Gastrocnemius medialis (tissue), 4 donors: Measurements from ENCODE around the gene ASF1B. TPM values are rescaled to one million over a fixed set of nuclear protein-coding genes. Genes with fewer than 3 reads are reported as not detected.
A peak's percentile ranks its signal among the peaks of the same experiment; 100 is the strongest.

ENCODE experiments used
- ATAC-seq, 2 donors: fragments of 150-250 bp; one replicate each; pipeline ENCODE4 v1.9.1; 2016
- DNase-seq, 2 donors: peaks; one replicate each; pipeline ENCODE4 v3.0.0-alpha.2; 2019
- H3K27ac ChIP-seq, 4 donors: fragments of 200-600 bp; sonication (generic); 1 replicate in 1 of 4; 2 replicates in 3 of 4; pipeline ENCODE4 v1.5.1; 2016 to 2018; ENCODE audit warnings: mild to moderate bottlenecking in 2 of 4, moderate library complexity in 1 of 4
- H3K27me3 ChIP-seq, 3 donors: fragments of 200-600 bp; sonication (generic) in 2 of 3; 1 replicate in 1 of 3; 2 replicates in 2 of 3; pipeline versions ENCODE4 v1.5.1 to v1.6.0; 2016 to 2019; ENCODE audit warnings: mild to moderate bottlenecking in 1 of 3, moderate library complexity in 1 of 3
- H3K36me3 ChIP-seq, 2 donors: fragments of 200-600 bp; sonication (generic) in 1 of 2; one replicate each; pipeline ENCODE4 v1.5.1; 2017 to 2018
- H3K4me1 ChIP-seq, 2 donors: fragments of 200-600 bp; sonication (generic) in 1 of 2; one replicate each; pipeline ENCODE4 v1.5.1; 2016 to 2017; ENCODE audit warnings: mild to moderate bottlenecking in 2 of 2
- H3K4me3 ChIP-seq, 4 donors: fragments of 200-600 bp; sonication (generic) in 3 of 4; 1 replicate in 1 of 4; 2 replicates in 3 of 4; pipeline ENCODE4 v1.5.1; 2016 to 2019; ENCODE audit warnings: mild to moderate bottlenecking in 2 of 4
- H3K9me3 ChIP-seq, 3 donors: fragments of 200-600 bp; sonication (generic) in 2 of 3; 1 replicate in 1 of 3; 2 replicates in 2 of 3; pipeline ENCODE4 v1.5.1; 2016 to 2019
- POLR2A ChIP-seq, 2 donors: fragments of 450-650 bp; IDR thresholded peaks; one replicate each; pipeline ENCODE4 v1.6.1; 2017; ENCODE audit warnings: antibody characterized with exemption in 2 of 2, mild to moderate bottlenecking in 2 of 2, moderate library complexity in 2 of 2
- in situ Hi-C, 4 donors: fragments of 200-750 bp; cut with MboI; loops; one replicate each; pipeline versions ENCODE4 v1.15.0 to v1.8.0; 2017; ENCODE audit warnings: low sequenced_read_pairs in 4 of 4
- intact Hi-C: fragments of 100-400 bp; cut with DNase I; formaldehyde crosslinking; loops from one replicate; pipeline ENCODE4 v1.15.1; 2023; ENCODE audit warnings: low total_unique reads
- total RNA-seq, 4 donors: library from RNA; depleted of rRNA; stranded (reverse); fragments of >200 nt; gene quantifications; one replicate each; pipeline versions ENCODE4 v1.1.0 to v1.2.3, GENCODE V29; 2016
- TF ChIP-seq, protein P1 (sequence below), 5 experiments: fragments of 450-650 bp in 3 of 5; fragments of 200-600 bp in 2 of 5; sonication (generic) in 2 of 5; IDR thresholded peaks in 4 of 5; conservative IDR thresholded peaks in 1 of 5; 1 replicate in 4 of 5; 2 replicates in 1 of 5; pipeline ENCODE4 v1.5.1; 2016 to 2019; ENCODE audit warnings: antibody characterized with exemption in 5 of 5, mild to moderate bottlenecking in 3 of 5, moderate library complexity in 3 of 5

Gene ASF1B
- total RNA-seq, 4 donors from 2014 or later = 1.2 to 4.1 (median 1.5) TPM; not detected in 1

DNA sequence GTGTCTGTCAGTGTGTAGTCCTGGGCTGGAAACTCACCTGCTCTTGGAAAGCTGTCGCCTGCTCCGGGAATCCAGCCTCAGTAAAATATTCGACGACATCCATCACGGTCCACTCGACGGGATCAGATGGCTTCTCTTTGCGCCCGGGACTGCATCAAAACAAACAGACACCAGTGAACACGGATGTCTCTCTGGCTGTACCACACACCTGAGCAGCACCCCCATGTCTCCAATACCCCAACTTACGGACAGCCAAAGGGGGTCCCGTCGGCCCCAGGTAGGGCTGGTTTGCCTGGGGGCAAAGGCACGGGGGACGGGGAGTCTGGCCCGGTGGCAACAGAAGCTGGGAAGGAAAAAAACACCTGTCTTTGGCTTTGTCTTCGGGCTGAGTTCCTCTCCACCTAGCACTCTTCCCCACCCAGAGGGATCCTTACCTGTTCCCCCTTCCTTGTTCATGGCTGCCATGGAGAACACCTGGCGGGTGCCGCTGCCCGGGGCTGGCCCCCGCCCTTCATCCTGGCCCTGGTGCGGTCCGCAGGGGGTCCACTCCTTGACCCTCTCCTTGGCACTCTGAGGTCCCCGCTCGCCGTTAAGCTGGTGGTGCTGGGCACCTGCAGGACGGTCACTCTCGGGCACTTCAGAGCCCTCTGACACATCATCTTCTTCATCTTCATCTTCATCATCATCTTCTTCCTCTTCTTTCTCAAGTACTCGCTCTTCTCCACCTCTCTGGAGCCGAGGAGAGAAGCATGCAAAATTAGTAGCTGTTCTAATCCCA lies 47.6 kb downstream of the ASF1B start:
- no peak for TF ChIP-seq POLR2A (IDR thresholded peaks at IDR 0.05)
- TF ChIP-seq, protein P1, sequence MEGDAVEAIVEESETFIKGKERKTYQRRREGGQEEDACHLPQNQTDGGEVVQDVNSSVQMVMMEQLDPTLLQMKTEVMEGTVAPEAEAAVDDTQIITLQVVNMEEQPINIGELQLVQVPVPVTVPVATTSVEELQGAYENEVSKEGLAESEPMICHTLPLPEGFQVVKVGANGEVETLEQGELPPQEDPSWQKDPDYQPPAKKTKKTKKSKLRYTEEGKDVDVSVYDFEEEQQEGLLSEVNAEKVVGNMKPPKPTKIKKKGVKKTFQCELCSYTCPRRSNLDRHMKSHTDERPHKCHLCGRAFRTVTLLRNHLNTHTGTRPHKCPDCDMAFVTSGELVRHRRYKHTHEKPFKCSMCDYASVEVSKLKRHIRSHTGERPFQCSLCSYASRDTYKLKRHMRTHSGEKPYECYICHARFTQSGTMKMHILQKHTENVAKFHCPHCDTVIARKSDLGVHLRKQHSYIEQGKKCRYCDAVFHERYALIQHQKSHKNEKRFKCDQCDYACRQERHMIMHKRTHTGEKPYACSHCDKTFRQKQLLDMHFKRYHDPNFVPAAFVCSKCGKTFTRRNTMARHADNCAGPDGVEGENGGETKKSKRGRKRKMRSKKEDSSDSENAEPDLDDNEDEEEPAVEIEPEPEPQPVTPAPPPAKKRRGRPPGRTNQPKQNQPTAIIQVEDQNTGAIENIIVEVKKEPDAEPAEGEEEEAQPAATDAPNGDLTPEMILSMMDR (IDR thresholded peaks at IDR 0.05 in 4 of 5, conservative IDR thresholded peaks at IDR 0.05 in 1 of 5) = no peak
- Histone ChIP-seq H3K4me1 (peaks cover 0 to 5% of the 10 kb centered on the region in 2 donors), H3K36me3 (peaks cover 0 to 13% of the 10 kb centered on the region in 2 donors), H3K9me3 (peaks cover 0 to 9% (median 7%) of the 10 kb centered on the region in 3 donors), H3K27ac (peak overlapping the region; percentile 70 to 92 (median 87)), H3K27me3 (no peaks in the 10 kb centered on the region), H3K4me3 (peak overlapping the region; percentile 25 to 76 (median 52))
- ATAC-seq = no peak
- in situ Hi-C loops = loop anchor here in 1 of 4 donors (10.0 kb wide), 1 partner anchor 304 kb away; no protein-coding TSS in a partner anchor
- intact Hi-C loops = no loop called here
- no peak for DNase-seq

DNA sequence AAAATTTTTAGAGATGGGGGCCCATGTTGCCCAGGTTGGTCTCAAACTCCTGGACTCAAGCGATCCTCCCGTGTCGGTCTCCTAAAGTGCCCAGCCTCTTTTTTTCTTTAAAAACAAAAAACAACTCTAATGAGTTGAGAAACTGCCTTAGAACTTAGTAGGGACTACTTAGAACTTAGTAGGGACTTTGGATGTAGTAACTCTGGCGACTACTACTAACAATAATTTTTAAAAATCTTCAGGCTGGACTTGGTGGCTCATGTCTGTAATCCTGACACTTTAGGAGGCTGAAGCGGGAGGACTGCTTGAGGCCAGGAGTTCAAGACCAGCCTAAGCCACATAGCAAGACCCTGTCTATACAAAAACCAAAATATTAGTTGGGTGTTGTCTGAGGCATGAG lies 50.3 kb downstream of the ASF1B start:
- no peak for ATAC-seq
- no peak for DNase-seq
- in situ Hi-C loops = loop anchor here in 1 of 4 donors (10.0 kb wide), 1 partner anchor 301 kb away; no protein-coding TSS in a partner anchor
- Histone ChIP-seq H3K36me3 (peaks cover 0 to 13% of the 10 kb centered on the region in 2 donors), H3K4me3 (no peak overlapping the region), H3K27me3 (no peaks in the 10 kb centered on the region), H3K4me1 (peaks cover 12 to 14% of the 10 kb centered on the region in 2 donors), H3K9me3 (no peaks in the 10 kb centered on the region), H3K27ac (no peak overlapping the region)
- intact Hi-C loops = no loop called here
- no peak for TF ChIP-seq POLR2A (IDR thresholded peaks at IDR 0.05)
- TF ChIP-seq, protein P1 (IDR thresholded peaks at IDR 0.05 in 4 of 5, conservative IDR thresholded peaks at IDR 0.05 in 1 of 5) = no peak

DNA sequence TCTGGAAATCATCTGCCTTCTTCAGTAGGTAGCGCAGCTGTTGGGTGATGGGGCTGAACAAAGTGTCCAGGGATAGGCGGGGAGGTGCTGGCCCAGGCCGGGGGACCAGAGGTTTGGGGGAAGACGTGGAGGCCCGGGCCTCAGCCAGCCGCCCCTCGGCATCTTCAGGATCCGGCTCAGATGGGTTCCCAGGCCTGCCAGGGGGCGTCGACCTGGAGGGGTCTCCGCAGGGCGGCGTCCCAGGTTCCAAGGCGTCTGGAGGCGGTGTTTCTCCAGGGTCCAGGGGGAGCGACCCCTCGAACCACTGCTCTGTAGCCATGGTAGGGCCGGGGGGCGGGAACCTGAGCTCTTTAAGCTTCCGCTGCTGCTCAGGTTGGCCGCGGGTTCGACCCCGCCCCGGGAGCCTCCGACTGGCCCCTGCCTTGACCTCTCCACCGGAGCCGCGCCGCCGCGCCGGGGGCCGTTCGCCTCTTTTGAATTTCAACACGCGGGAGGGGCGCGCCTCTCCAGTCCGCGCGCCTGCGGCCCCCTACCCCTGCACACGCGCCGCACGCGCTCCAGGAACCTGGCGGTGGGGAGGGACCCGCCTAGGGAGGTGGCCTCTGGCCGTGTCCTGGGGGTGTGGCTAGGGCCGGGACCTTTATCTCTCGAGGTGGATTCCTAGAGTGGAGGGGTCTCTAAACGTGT lies 50.9 kb downstream of the ASF1B start, which contains the start of gene C19orf67:
Gene C19orf67, minus strand, starts transcription at position 475 of the 687 bp plus-strand sequence. Its CDS starts 156 bp downstream, at position 319.
- TF ChIP-seq, protein P1 (IDR thresholded peaks at IDR 0.05 in 4 of 5, conservative IDR thresholded peaks at IDR 0.05 in 1 of 5) = no peak
- TF ChIP-seq POLR2A (IDR thresholded peaks at IDR 0.05) = no peak
- Histone ChIP-seq H3K9me3 (no peaks in the 10 kb centered on the region), H3K4me1 (peaks cover 14 to 17% of the 10 kb centered on the region in 2 donors), H3K36me3 (peaks cover 0 to 13% of the 10 kb centered on the region in 2 donors), H3K4me3 (no peak within 1 kb of the TSS), H3K27ac (no peak within 1 kb of the TSS), H3K27me3 (no peaks in the 10 kb centered on the region)
- in situ Hi-C loops = loop anchor here in 1 of 4 donors (10.0 kb wide), 1 partner anchor 301 kb away; no protein-coding TSS in a partner anchor
- no peak for DNase-seq
- intact Hi-C loops = no loop called here
- ATAC-seq = no peak

DNA sequence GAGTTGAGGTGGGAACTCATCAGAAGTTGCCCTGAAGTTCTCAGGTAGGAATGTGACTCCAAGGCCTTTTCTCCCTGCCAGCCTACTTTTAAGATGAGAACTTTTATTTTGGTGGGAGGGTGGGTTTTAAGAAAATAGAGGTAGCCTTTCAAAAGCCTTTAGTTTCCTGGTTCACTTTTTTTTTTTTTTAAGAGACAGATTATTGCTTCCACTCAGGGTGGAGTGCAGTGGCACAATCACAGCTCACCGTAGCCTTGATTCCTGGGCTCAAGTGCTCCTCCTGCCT lies 53.8 kb downstream of the ASF1B start:
- no peak for DNase-seq
- intact Hi-C loops (no loop called here), in situ Hi-C loops (loop anchor here in 2 of 4 donors (5.0 to 10.0 kb wide), 2 partner anchors 35 to 298 kb away; partner anchors contain the start of gene PRKACA (in 1 of the 2))
- no peak for ATAC-seq
- Histone ChIP-seq H3K36me3 (peaks cover 0 to under 1% of the 10 kb centered on the region in 2 donors), H3K4me3 (peak overlapping the region in 3 of 4 donors; percentile 93 to 97 (median 93)), H3K9me3 (no peaks in the 10 kb centered on the region), H3K27me3 (no peaks in the 10 kb centered on the region), H3K27ac (peak overlapping the region in 3 of 4 donors; percentile 91 to 98 (median 97)), H3K4me1 (peaks cover 17 to 18% of the 10 kb centered on the region in 2 donors)
- no peak for TF ChIP-seq POLR2A (IDR thresholded peaks at IDR 0.05)
- TF ChIP-seq, protein P1 (IDR thresholded peaks at IDR 0.05 in 4 of 5, conservative IDR thresholded peaks at IDR 0.05 in 1 of 5) = no peak
